ENCODE measurements around the gene ZNF385B. TPM values are rescaled to one million over a fixed set of nuclear protein-coding genes. Genes with fewer than 3 reads are reported as not detected.

The ZNF385B gene
- total and polyA plus RNA-seq, 8 donors: 1.8 to 41.4 (median 3.5) TPM; not detected in 1

DNA sequence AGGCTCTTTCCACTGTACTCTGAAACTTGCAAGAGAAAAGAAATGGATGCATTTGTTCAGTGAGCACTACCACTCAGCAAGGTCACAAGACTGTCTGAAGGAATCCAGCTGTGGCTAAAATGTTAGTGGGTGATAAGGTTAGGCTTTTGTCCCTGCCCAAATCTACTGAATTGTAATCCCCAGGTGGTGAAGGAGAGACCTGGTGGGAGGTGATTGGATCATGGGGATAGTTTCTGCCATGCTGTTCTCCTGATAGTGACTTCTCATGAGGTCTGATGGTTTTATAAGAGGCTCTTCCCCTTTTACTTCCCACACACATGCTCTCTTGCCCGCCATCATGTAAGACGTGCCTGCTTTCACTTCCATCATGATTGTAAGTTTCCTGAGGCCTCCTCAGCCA lies 68.2 kb downstream of the ZNF385B start:
- DNase-seq: no peak
- Histone ChIP-seq H3K27me3 (no peaks in the 10 kb centered on the region), H3K27ac (no peak overlapping the region), H3K4me1 (no peaks in the 10 kb centered on the region), H3K4me3 (no peak overlapping the region), H3K9me3 (no peaks in the 10 kb centered on the region), H3K36me3 (no peaks in the 10 kb centered on the region)
- TF ChIP-seq, protein P1, sequence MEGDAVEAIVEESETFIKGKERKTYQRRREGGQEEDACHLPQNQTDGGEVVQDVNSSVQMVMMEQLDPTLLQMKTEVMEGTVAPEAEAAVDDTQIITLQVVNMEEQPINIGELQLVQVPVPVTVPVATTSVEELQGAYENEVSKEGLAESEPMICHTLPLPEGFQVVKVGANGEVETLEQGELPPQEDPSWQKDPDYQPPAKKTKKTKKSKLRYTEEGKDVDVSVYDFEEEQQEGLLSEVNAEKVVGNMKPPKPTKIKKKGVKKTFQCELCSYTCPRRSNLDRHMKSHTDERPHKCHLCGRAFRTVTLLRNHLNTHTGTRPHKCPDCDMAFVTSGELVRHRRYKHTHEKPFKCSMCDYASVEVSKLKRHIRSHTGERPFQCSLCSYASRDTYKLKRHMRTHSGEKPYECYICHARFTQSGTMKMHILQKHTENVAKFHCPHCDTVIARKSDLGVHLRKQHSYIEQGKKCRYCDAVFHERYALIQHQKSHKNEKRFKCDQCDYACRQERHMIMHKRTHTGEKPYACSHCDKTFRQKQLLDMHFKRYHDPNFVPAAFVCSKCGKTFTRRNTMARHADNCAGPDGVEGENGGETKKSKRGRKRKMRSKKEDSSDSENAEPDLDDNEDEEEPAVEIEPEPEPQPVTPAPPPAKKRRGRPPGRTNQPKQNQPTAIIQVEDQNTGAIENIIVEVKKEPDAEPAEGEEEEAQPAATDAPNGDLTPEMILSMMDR (IDR thresholded peaks at IDR 0.05): no peak
- TF ChIP-seq POLR2A (IDR thresholded peaks at IDR 0.05) (no peak), EP300 (IDR thresholded peaks at IDR 0.05) (no peak), POLR2AphosphoS5 (IDR thresholded peaks at IDR 0.05) (no peak)
- intact Hi-C loops (cut with DNase I; ENCODE audit: low total_unique reads): no loop called here
- WGBS, 5 donors: 82 to 90% (median 88%) methylated on average over 2 of the region's 2 CpGs

DNA sequence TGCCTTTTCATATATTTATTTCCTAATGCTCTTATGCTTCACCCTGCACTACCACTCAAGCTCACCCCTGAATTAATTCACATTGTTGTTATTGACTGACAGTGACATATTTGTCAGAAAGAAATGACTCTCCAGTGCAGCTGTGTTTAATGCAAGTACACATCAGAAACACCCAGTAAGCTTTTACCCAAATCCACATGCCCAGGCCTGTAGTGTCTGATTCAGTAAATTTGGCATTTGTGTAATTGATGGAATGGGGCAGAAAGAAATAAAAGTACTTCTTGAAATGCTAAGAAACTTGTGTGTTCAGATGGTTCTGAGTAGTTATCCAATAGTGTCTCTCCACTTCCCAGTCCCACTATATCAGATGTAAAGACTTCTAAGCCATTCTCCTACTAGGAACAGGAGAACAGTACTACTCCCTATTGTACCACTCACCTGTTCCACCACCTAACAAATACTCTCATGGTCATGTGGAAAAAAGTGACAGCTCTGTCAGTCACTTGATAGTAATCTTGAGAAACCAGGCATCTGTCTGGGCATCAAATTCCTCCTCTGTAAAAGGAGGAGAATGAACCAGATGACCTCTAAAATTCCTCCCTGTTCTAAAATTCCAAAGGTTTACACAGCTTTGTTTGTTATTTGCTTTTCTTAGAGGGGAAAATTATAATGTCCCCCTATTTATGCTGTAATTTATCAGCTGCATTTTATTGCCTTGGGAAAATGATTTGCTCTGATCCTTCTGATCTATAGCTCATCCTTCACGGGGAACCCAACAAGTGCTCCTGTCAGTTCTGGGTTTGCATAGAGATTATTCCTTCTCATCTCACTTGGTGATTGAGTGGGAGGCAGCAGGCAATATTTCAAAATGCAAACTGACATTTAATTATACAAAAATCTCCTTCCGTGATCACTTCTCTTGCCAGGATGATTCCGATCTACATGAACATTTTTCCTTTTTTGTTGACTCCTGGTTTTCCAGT lies 70.9 kb downstream of the ZNF385B start:
- no peak for DNase-seq
- no peak overlapping the region for H3K27ac ChIP-seq
- no peak overlapping the region for H3K4me3 ChIP-seq
- TF ChIP-seq, protein P1 (IDR thresholded peaks at IDR 0.05): no peak
- TF ChIP-seq POLR2A (IDR thresholded peaks at IDR 0.05) (no peak), EP300 (IDR thresholded peaks at IDR 0.05) (no peak), POLR2AphosphoS5 (IDR thresholded peaks at IDR 0.05) (no peak)
- WGBS, 5 donors: 68 to 79% (median 69%) methylated on average over 3 of the region's 3 CpGs
- no peaks in the 10 kb centered on the region for H3K27me3 ChIP-seq
- no peaks in the 10 kb centered on the region for H3K9me3 ChIP-seq
- no peaks in the 10 kb centered on the region for H3K4me1 ChIP-seq
- no peaks in the 10 kb centered on the region for H3K36me3 ChIP-seq
- intact Hi-C loops (cut with DNase I; ENCODE audit: low total_unique reads): no loop called here

DNA sequence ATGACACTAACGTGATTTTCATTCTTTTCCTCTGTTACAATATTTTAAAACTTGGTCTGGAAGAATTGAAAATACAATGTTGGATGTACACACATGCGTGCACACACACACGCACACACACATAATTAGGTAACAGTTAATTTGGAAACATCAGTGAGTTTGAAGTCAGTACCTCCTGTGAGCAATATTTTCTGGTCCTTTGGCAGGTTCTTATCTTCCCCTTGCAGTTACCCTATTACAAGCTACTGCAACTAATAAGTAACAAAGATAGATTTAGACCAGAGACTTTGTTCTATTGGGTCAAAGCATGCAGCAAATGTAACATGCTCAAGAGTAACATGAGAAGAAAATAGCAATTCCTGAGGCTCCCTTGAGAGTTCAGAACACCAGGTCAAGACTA lies 73.3 kb downstream of the ZNF385B start:
- no peaks in the 10 kb centered on the region for H3K4me1 ChIP-seq
- H3K27ac ChIP-seq: no peak overlapping the region
- 83 to 92% (median 86%) methylated on average over 3 of the region's 3 CpGs for WGBS, 5 donors
- intact Hi-C loops (cut with DNase I; ENCODE audit: low total_unique reads): no loop called here
- no peaks in the 10 kb centered on the region for H3K27me3 ChIP-seq
- H3K36me3 ChIP-seq: no peaks in the 10 kb centered on the region
- no peak for DNase-seq
- TF ChIP-seq POLR2A (IDR thresholded peaks at IDR 0.05) (no peak), POLR2AphosphoS5 (IDR thresholded peaks at IDR 0.05) (no peak), EP300 (IDR thresholded peaks at IDR 0.05) (no peak)
- TF ChIP-seq, protein P1 (IDR thresholded peaks at IDR 0.05): no peak
- no peaks in the 10 kb centered on the region for H3K9me3 ChIP-seq
- H3K4me3 ChIP-seq: no peak overlapping the region

DNA sequence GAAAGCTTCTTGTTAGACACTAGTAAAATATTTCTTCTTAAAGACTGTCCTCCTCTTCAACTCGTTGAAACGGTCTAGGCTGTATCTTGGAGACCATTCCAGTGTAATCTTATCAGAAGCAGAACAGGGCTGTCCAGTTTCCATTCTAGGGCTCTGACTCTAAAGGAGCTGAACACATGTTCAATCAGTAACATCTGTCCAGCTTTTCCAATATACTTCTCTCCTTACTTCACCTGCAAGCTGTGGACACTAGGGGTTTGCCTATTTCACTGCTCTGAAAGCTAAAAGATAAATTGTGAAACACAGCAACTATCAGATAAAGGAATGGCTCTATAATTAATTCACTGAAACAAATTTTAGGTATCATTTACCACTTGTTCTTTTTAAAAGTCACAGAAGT lies 73.8 kb downstream of the ZNF385B start:
- DNase-seq: no peak
- no peak overlapping the region for H3K4me3 ChIP-seq
- TF ChIP-seq EP300 (IDR thresholded peaks at IDR 0.05) (no peak), POLR2A (IDR thresholded peaks at IDR 0.05) (no peak)
- TF ChIP-seq, protein P1 (IDR thresholded peaks at IDR 0.05): no peak
- H3K27me3 ChIP-seq: no peaks in the 10 kb centered on the region
- H3K4me1 ChIP-seq: no peaks in the 10 kb centered on the region
- H3K36me3 ChIP-seq: no peaks in the 10 kb centered on the region
- no peak overlapping the region for H3K27ac ChIP-seq
- intact Hi-C loops (cut with DNase I; ENCODE audit: low total_unique reads): no loop called here
- H3K9me3 ChIP-seq: no peaks in the 10 kb centered on the region
- WGBS, 5 donors: 17 to 61% (median 38%) methylated on average over 2 of the region's 2 CpGs

Data from stomach (tissue), 9 donors.